ENCODE results near the gene PEX5.

DNA sequence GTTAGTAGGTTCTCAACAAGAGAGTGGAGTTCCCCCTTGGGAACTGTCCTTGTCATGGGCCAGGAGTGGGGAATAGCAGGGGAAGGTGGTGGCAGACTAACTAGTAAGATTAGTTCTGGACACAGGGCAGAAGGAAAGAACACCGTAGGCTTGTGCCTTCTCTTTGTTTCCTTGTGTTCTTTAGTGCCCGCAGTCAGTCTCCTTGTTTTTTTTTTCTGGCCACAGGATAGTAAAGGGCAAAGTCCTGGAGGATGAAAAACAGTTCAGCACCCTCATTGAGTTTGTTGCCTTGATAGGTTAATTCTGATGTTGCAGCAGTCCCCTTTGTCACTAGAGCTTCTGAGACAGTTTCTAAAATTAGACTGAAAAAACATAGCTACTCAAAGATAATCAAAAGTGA, 8.4 kb downstream of the PEX5 start:
- TF ChIP-seq, protein P1, sequence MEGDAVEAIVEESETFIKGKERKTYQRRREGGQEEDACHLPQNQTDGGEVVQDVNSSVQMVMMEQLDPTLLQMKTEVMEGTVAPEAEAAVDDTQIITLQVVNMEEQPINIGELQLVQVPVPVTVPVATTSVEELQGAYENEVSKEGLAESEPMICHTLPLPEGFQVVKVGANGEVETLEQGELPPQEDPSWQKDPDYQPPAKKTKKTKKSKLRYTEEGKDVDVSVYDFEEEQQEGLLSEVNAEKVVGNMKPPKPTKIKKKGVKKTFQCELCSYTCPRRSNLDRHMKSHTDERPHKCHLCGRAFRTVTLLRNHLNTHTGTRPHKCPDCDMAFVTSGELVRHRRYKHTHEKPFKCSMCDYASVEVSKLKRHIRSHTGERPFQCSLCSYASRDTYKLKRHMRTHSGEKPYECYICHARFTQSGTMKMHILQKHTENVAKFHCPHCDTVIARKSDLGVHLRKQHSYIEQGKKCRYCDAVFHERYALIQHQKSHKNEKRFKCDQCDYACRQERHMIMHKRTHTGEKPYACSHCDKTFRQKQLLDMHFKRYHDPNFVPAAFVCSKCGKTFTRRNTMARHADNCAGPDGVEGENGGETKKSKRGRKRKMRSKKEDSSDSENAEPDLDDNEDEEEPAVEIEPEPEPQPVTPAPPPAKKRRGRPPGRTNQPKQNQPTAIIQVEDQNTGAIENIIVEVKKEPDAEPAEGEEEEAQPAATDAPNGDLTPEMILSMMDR (conservative IDR thresholded peaks at IDR 0.05; ENCODE audit: low read depth, low read length) = no peak
- TF ChIP-seq EZH2 (IDR thresholded peaks at IDR 0.05; ENCODE audit: low read length, unreplicated experiment) = no peak
